Right lobe of liver (tissue), 6 donors: ENCODE data around the gene MED27. TPM values are rescaled to one million over a fixed set of nuclear protein-coding genes. Genes with fewer than 3 reads are reported as not detected.

Experiments
- ATAC-seq, 4 donors: fragments of 200-7000 bp; cut with Tn5 transposase; one replicate each; pipeline ENCODE4 v1.9.1; 2020; ENCODE audit warnings: mild to moderate bottlenecking in 4 of 4, moderate library complexity in 4 of 4
- DNase-seq, 3 donors: peaks; one replicate each; pipeline ENCODE4 v3.0.0-alpha.2; 2020
- H3K27ac ChIP-seq, 3 donors: fragments of 200-600 bp; one replicate each; pipeline ENCODE4 v1.8.0; 2022
- H3K27me3 ChIP-seq, 2 donors: fragments of 200-600 bp; one replicate each; pipeline ENCODE4 v1.8.0; 2022
- H3K36me3 ChIP-seq, 4 donors: fragments of 200-600 bp; sonication (generic) in 1 of 4; one replicate each; pipeline versions ENCODE4 v1.5.1 to v1.8.0; 2017 to 2022; ENCODE audit warnings: control low read depth in 1 of 4
- H3K4me1 ChIP-seq, 4 donors: fragments of 200-600 bp; sonication (generic) in 1 of 4; one replicate each; pipeline versions ENCODE4 v1.5.1 to v1.8.0; 2017 to 2022; ENCODE audit warnings: control low read depth in 1 of 4
- H3K4me3 ChIP-seq, 3 donors: fragments of 200-600 bp; one replicate each; pipeline ENCODE4 v1.8.0; 2022
- H3K9me3 ChIP-seq, 4 donors: fragments of 200-600 bp; sonication (generic) in 1 of 4; one replicate each; pipeline versions ENCODE4 v1.5.1 to v1.8.0; 2017 to 2022; ENCODE audit warnings: control low read depth in 1 of 4
- POLR2A ChIP-seq: fragments of 450-650 bp; IDR thresholded peaks from one replicate; pipeline ENCODE4 v1.6.1; 2017; ENCODE audit warnings: antibody characterized with exemption, mild to moderate bottlenecking
- WGBS: methylation state at CpG from one replicate; pipeline ENCODE4 v1.1.6; 2018; ENCODE audit warnings: low coverage, low lambda C conversion rate; ENCODE audit not compliant: insufficient coverage; ENCODE audit errors: missing lambda C conversion rate; 5-methylcytosine and 5-hydroxymethylcytosine counted together
- intact Hi-C, 2 donors: fragments of 100-400 bp; cut with DNase I; formaldehyde crosslinking; loops; one replicate each; pipeline versions ENCODE4 v1.11.2 to v1.14.1; 2022
- total RNA-seq, 6 experiments: library from RNA; depleted of rRNA in 2 of 6; stranded (reverse); fragments of >200 nt in 2 of 6; fragmentation: NEBNext Ultra II Directional in 3 of 6; extraction: Animal tissue kit (Norgen Biotek cat#: 25700) in 3 of 6; gene quantifications; one replicate each; pipeline versions ENCODE4 v1.1.0 to v1.2.4, GENCODE V29; 2016 to 2023
- TF ChIP-seq, protein P1 (sequence below), 4 donors: fragments of 200-600 bp in 3 of 4; fragments of 450-650 bp in 1 of 4; IDR thresholded peaks; one replicate each; pipeline versions ENCODE4 v1.5.1 to v1.8.0; 2016 to 2022; ENCODE audit warnings: antibody characterized with exemption in 4 of 4, mild to moderate bottlenecking in 2 of 4
- donor health status: DM: no; HTN: yes; CAD: no.
- donor health status: DM: no; HTN: no; CAD: no.
- donor health status: DM: no; HTN: no; CAD: no.
- donor health status: DM: no; HTN: yes; CAD: no.
- donor health status: DM: no; HTN: yes; CAD: no.

Gene MED27
- total RNA-seq, 6 experiments from 2014 or later = 4.6 to 7.3 (median 6.1) TPM

DNA sequence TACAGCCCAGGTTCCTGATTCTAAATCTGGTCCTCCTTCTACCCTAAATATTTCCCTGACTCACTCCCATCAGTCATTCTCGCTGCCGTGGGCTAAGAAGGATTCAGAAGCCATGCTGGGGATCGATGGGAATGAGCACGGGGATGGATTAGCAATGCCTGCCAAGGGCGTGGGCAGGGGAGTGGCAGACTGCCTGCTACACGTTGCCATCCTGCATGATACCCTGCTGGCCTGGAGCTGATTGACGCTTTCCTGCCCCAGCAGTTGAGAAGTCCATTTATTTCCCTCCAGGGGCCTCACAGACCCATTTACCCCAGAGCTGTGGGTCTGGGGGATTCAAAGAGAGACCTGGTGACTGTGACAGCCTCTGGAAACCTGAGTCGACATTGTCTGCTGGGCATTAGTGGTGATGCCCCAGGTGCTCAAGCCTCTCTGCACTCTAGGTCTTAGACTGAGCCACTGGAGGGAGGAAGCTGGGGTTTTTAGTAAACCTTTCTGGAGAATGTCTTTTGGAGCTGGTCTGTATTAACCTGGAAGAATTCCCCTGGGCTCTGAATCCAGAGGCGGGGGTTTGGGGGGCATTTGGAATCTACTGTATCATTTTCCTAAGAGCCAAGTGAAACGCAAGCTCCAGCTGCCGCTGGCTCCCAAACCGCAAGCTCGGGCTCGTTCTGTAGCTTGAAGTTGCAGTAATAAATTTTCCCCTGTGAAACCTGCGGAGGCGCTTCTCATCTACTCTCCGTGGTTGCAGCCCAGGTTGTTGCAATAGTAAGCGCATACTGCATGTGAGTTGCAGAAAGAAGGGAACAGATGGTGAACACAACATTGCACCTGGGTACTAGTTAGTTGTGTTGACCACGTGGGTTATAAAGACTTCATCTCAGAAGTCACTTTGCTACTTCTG, 263.4 kb downstream of the MED27 start:
- H3K4me3 ChIP-seq = no peak overlapping the region
- H3K4me1 ChIP-seq = no peaks in the 10 kb centered on the region
- intact Hi-C loops = no loop called here
- H3K9me3 ChIP-seq = no peaks in the 10 kb centered on the region
- WGBS = 51% methylated on average over 11 of the region's 19 CpGs
- TF ChIP-seq, protein P1, sequence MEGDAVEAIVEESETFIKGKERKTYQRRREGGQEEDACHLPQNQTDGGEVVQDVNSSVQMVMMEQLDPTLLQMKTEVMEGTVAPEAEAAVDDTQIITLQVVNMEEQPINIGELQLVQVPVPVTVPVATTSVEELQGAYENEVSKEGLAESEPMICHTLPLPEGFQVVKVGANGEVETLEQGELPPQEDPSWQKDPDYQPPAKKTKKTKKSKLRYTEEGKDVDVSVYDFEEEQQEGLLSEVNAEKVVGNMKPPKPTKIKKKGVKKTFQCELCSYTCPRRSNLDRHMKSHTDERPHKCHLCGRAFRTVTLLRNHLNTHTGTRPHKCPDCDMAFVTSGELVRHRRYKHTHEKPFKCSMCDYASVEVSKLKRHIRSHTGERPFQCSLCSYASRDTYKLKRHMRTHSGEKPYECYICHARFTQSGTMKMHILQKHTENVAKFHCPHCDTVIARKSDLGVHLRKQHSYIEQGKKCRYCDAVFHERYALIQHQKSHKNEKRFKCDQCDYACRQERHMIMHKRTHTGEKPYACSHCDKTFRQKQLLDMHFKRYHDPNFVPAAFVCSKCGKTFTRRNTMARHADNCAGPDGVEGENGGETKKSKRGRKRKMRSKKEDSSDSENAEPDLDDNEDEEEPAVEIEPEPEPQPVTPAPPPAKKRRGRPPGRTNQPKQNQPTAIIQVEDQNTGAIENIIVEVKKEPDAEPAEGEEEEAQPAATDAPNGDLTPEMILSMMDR (IDR thresholded peaks at IDR 0.05) = no peak
- TF ChIP-seq POLR2A = no peak
- DNase-seq (no peak), ATAC-seq (no peak)
- H3K27ac ChIP-seq = no peak overlapping the region
- no peaks in the 10 kb centered on the region for H3K27me3 ChIP-seq
- H3K36me3 ChIP-seq = no peaks in the 10 kb centered on the region

DNA sequence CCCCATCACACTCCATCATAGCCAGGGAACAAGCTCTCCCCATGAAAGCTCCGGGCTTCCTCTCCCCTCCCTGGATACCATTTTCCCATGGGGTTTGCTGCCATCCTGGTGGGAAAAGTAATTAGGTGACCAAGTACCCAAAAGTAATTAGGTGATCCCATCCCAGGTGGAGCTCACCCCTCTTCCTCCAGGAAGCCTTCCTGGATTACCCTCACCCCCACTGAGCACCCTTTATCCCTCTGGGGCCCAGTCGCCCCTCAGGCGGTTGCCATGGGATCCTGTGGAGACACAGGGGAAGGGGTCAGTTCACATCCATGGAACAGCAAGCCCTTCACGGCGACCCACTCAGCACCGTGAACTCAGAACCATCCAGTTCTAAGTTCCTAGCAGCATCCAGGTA, 265.0 kb downstream of the MED27 start:
- Histone ChIP-seq H3K4me1 (no peaks in the 10 kb centered on the region), H3K27ac (no peak overlapping the region), H3K36me3 (no peaks in the 10 kb centered on the region), H3K4me3 (no peak overlapping the region), H3K9me3 (no peaks in the 10 kb centered on the region), H3K27me3 (no peaks in the 10 kb centered on the region)
- DNase-seq = no peak
- ATAC-seq = no peak
- TF ChIP-seq, protein P1 (IDR thresholded peaks at IDR 0.05) = no peak
- TF ChIP-seq POLR2A = no peak
- 60% methylated on average over 1 of the region's 6 CpGs for WGBS
- intact Hi-C loops = no loop called here

DNA sequence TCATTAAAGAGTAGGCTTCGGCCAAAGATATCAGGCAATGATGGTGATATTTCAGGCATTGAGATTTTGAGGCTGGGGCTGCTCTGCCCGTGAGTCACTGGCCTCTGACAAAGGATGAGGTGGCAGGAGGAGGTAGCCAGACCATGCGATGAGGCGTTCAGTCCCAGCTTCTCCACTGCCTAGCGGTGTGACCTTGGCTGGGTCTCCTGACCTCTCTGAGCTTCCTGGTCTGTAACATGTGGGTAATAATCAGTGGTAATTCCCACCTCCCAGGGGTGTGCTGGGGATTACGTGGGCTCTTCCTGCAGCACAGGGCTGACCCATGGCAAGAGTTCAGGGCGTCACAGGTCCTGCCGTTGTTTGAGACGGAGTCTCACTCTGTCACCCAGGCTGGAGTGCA, 266.6 kb downstream of the MED27 start:
- intact Hi-C loops = no loop called here
- ATAC-seq (no peak), DNase-seq (no peak)
- 44% methylated on average over 3 of the region's 9 CpGs for WGBS
- H3K27ac ChIP-seq = no peak overlapping the region
- H3K27me3 ChIP-seq = no peaks in the 10 kb centered on the region
- no peaks in the 10 kb centered on the region for H3K4me1 ChIP-seq
- H3K36me3 ChIP-seq = no peaks in the 10 kb centered on the region
- H3K4me3 ChIP-seq = no peak overlapping the region
- no peak for TF ChIP-seq POLR2A
- TF ChIP-seq, protein P1 (IDR thresholded peaks at IDR 0.05) = no peak
- no peaks in the 10 kb centered on the region for H3K9me3 ChIP-seq

DNA sequence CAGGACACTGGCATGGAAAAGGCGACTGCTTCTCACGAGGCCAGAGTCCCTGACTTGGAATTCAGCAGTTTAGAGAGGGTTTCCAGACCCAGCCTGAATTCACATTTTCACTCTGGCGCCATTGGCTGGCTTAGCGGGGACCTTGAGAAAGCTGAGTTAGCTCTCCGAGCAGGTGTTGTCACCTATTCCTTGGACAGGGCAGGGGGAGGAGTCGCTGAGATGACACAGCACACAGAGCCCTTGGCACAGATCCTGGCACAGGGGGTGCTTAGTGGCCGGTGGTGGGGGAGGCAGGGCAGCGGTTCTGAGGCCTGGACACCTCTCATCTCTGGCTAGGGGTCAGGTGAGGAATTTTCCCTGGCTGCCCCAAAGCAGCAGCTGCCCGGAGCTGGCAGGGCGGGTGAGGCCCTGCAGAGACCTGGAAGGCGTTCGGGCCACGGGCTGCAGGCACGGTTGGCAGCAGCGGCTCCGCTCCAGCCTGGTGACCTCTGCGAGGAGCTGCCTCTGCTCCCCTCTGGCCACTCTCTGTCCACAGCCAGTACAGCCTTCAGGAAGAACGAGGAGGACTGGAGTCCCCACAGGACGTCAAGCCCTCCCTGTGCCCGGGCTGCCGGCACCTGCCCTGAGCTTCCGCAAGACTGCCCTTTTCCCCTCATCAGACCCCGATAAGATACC, 267.4 kb downstream of the MED27 start:
- WGBS = 67% methylated on average over 6 of the region's 23 CpGs
- no peak for ATAC-seq

More for the DNA sequence above, 267.4 kb downstream of the MED27 start:
- Histone ChIP-seq H3K36me3 (no peaks in the 10 kb centered on the region), H3K9me3 (no peaks in the 10 kb centered on the region), H3K4me3 (no peak overlapping the region), H3K27ac (no peak overlapping the region), H3K4me1 (no peaks in the 10 kb centered on the region), H3K27me3 (no peaks in the 10 kb centered on the region)
- intact Hi-C loops = no loop called here
- no peak for TF ChIP-seq POLR2A
- TF ChIP-seq, protein P1 (IDR thresholded peaks at IDR 0.05) = no peak
- DNase-seq = no peak
